B cell (primary cell): ENCODE results near the gene BRINP3. TPM values are rescaled to one million over a fixed set of nuclear protein-coding genes. Genes with fewer than 3 reads are reported as not detected.

ENCODE experiments used
- ATAC-seq: fragments of 200-7000 bp; cut with Tn5 transposase; one replicate; pipeline ENCODE4 v1.10.0; 2021; ENCODE audit warnings: low read depth, mild to moderate bottlenecking, moderate number of reproducible peaks, moderate library complexity
- CTCF ChIA-PET: fragments of 350-600 bp; sonication (Branson Sonifier 250); formaldehyde crosslinking; loops from one replicate; lab custom pipeline; 2021; ENCODE audit warnings: antibody characterized with exemption, inconsistent platforms; lab: Charles Lee
- POLR2A ChIA-PET: fragments of 350-600 bp; sonication (Branson Sonifier 250); formaldehyde crosslinking; loops from one replicate; lab custom pipeline; 2021; ENCODE audit warnings: antibody characterized with exemption; lab: Charles Lee
- DNase-seq: peaks from one replicate; pipeline ENCODE4 v3.0.0; 2013
- H2AFZ ChIP-seq: 2 replicates; pipeline ENCODE4 v1.6.1; 2012; ENCODE audit warnings: mild to moderate bottlenecking, low read depth, low read length; ENCODE audit not compliant: insufficient read depth, poor library complexity, severe bottlenecking
- H3K27ac ChIP-seq, 2 donors: 1 replicate in 1 of 2; 2 replicates in 1 of 2; pipeline ENCODE4 v1.5.1; 2012 to 2013; ENCODE audit warnings: low read length in 2 of 2, mild to moderate bottlenecking in 2 of 2, moderate library complexity in 1 of 2
- H3K27me3 ChIP-seq, 4 experiments: fragments of 200-600 bp in 1 of 4; sonication (generic) in 1 of 4; replicated peaks in 1 of 4; 1 replicate in 2 of 4; 2 replicates in 2 of 4; pipeline versions ENCODE4 v1.6.1 to v1.7.0; 2013 to 2016; ENCODE audit warnings: low read length in 3 of 4, mild to moderate bottlenecking in 2 of 4, mixed read lengths in 1 of 4, moderate library complexity in 1 of 4; ENCODE audit not compliant: insufficient read depth in 4 of 4, control insufficient read depth in 3 of 4; ENCODE audit errors: control extremely low read depth in 1 of 4
- H3K36me3 ChIP-seq, 2 experiments: replicated peaks in 1 of 2; 1 replicate in 1 of 2; 2 replicates in 1 of 2; pipeline versions ENCODE4 v1.6.1 to v1.7.1; 2013; ENCODE audit warnings: low read length in 1 of 2; ENCODE audit not compliant: insufficient read depth in 2 of 2, control insufficient read depth in 1 of 2; ENCODE audit errors: control extremely low read depth in 1 of 2, extremely low read depth in 1 of 2
- H3K4me1 ChIP-seq, 2 donors: fragments of 200-600 bp in 1 of 2; sonication (generic) in 1 of 2; 1 replicate in 1 of 2; 2 replicates in 1 of 2; pipeline versions ENCODE4 v1.5.1 to v1.6.1; 2013 to 2017; ENCODE audit warnings: low read length in 2 of 2; ENCODE audit not compliant: control insufficient read depth in 2 of 2, insufficient read depth in 2 of 2
- H3K4me2 ChIP-seq: replicated peaks from 2 replicates; pipeline ENCODE3; 2012; ENCODE audit warnings: mild to moderate bottlenecking, low read depth, low read length; ENCODE audit not compliant: poor library complexity, severe bottlenecking
- H3K4me3 ChIP-seq, 5 experiments: fragments of 200-600 bp in 1 of 5; sonication (generic) in 1 of 5; 1 replicate in 3 of 5; 2 replicates in 2 of 5; pipeline versions ENCODE4 v1.5.1 to v1.7.0; 2011 to 2016; ENCODE audit warnings: low read length in 4 of 5, mild to moderate bottlenecking in 4 of 5, low read depth in 2 of 5, control low read depth in 1 of 5, moderate library complexity in 1 of 5; ENCODE audit not compliant: insufficient read depth in 1 of 5; ENCODE audit errors: control extremely low read depth in 1 of 5, extremely low read depth in 1 of 5
- H3K79me2 ChIP-seq: fragments of 200-600 bp; sonication (generic); one replicate; pipeline ENCODE4 v1.6.0; 2016; ENCODE audit warnings: low read length; ENCODE audit not compliant: control insufficient read depth, insufficient read depth
- H3K9ac ChIP-seq: fragments of 200-600 bp; sonication (generic); 2 replicates; pipeline ENCODE4 v1.6.1; 2017; ENCODE audit warnings: mild to moderate bottlenecking, low read length, moderate library complexity
- H3K9me3 ChIP-seq, 3 donors: one replicate each; pipeline versions ENCODE4 v1.6.1 to v1.7.1; 2013; ENCODE audit warnings: low read length in 2 of 3; ENCODE audit not compliant: control insufficient read depth in 2 of 3, insufficient read depth in 1 of 3; ENCODE audit errors: control extremely low read depth in 1 of 3
- H4K20me1 ChIP-seq: 2 replicates; pipeline ENCODE4 v1.6.0; 2012; ENCODE audit warnings: mild to moderate bottlenecking, low read length; ENCODE audit not compliant: insufficient read depth, control insufficient read depth, poor library complexity, severe bottlenecking
- H3K27ac Mint-ChIP-seq: one replicate; pipeline ENCODE4 v1.8.0; 2021; ENCODE audit warnings: mixed read lengths
- H3K27me3 Mint-ChIP-seq: one replicate; pipeline ENCODE4 v1.8.0; 2021; ENCODE audit warnings: mixed read lengths
- H3K4me1 Mint-ChIP-seq: one replicate; pipeline ENCODE4 v1.8.0; 2021; ENCODE audit warnings: mixed read lengths
- H3K4me3 Mint-ChIP-seq: one replicate; pipeline ENCODE4 v1.8.0; 2021; ENCODE audit warnings: mixed read lengths
- H3K9me3 Mint-ChIP-seq: one replicate; pipeline ENCODE4 v1.8.0; 2022; ENCODE audit warnings: mixed read lengths; ENCODE audit not compliant: insufficient read depth
- EZH2 ChIP-seq: IDR thresholded peaks from 2 replicates; pipeline ENCODE4 v1.6.1; 2012; ENCODE audit warnings: borderline replicate concordance, low read depth, mild to moderate bottlenecking, moderate library complexity, low read length; ENCODE audit not compliant: insufficient read depth, poor library complexity, severe bottlenecking
- WGBS: methylation state at CpG from one replicate; pipeline ENCODE4 v1.1.5; 2013; ENCODE audit warnings: missing lambda C conversion rate; ENCODE audit not compliant: insufficient coverage; 5-methylcytosine and 5-hydroxymethylcytosine counted together
- intact Hi-C: fragments of 100-400 bp; cut with micrococcal nuclease; formaldehyde crosslinking; loops from one replicate; pipeline ENCODE4 v1.10.0; 2022
- polyA plus RNA-seq: library from polyadenylated mRNA; depleted of rRNA; stranded (reverse); fragments of >200 nt; gene quantifications from 2 replicates; pipeline ENCODE4 v1.2.3, GENCODE V29; 2012
- total RNA-seq, 2 donors: library from RNA; stranded (reverse); fragments of 120-200 nt in 1 of 2; gene quantifications; 1 replicate in 1 of 2; 2 replicates in 1 of 2; pipeline versions ENCODE4 v1.2.3 to v1.2.4, GENCODE V29; 2013 to 2022
- TF ChIP-seq, protein P1 (sequence below): fragments of 200-600 bp; IDR thresholded peaks from one replicate; pipeline ENCODE4 v1.8.0; 2022; ENCODE audit warnings: antibody characterized with exemption, mild to moderate bottlenecking

Gene BRINP3
- total and polyA plus RNA-seq, 2 donors (not counting 1 experiment from before 2014, with no cell fraction given), result not detected

DNA sequence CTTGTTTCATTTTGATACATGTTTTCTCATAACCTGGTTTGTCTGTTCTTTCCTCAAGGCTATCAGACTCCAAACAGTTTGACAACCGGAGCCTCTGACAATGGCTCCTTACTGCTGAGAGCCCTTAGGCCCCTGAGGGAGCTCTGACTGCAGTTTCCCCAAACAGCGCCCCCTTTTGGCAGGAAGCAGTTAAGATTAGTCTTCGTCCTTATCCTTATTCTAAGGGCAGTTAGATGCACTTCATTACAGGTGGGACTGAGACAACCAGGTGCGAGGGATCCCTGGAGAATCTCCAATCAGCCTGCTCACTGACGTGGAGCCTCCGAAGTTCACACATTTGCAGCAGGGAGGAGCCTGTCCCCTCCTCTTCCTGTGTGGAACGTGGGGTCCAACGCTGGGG is 393.1 kb downstream of the BRINP3 start:
- CTCF ChIA-PET, result no interaction called here
- no peak for TF ChIP-seq EZH2
- TF ChIP-seq, protein P1, sequence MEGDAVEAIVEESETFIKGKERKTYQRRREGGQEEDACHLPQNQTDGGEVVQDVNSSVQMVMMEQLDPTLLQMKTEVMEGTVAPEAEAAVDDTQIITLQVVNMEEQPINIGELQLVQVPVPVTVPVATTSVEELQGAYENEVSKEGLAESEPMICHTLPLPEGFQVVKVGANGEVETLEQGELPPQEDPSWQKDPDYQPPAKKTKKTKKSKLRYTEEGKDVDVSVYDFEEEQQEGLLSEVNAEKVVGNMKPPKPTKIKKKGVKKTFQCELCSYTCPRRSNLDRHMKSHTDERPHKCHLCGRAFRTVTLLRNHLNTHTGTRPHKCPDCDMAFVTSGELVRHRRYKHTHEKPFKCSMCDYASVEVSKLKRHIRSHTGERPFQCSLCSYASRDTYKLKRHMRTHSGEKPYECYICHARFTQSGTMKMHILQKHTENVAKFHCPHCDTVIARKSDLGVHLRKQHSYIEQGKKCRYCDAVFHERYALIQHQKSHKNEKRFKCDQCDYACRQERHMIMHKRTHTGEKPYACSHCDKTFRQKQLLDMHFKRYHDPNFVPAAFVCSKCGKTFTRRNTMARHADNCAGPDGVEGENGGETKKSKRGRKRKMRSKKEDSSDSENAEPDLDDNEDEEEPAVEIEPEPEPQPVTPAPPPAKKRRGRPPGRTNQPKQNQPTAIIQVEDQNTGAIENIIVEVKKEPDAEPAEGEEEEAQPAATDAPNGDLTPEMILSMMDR, result no peak
- Mint-ChIP-seq H3K27ac (no peak overlapping the region), H3K9me3 (no peaks in the 10 kb centered on the region), H3K4me3 (no peak overlapping the region), H3K27me3 (no peaks in the 10 kb centered on the region), H3K4me1 (no peaks in the 10 kb centered on the region)
- Histone ChIP-seq H3K4me1 (no peaks in the 10 kb centered on the region), H3K4me2 (no peak overlapping the region), H3K27me3 (no peaks in the 10 kb centered on the region), H3K9ac (no peak overlapping the region), H4K20me1 (no peaks in the 10 kb centered on the region), H2AFZ (no peak overlapping the region), H3K9me3 (peaks cover 0 to 6% (median 0%) of the 10 kb centered on the region in 3 donors), H3K79me2 (no peaks in the 10 kb centered on the region), H3K27ac (no peak overlapping the region), H3K36me3 (no peaks in the 10 kb centered on the region), H3K4me3 (no peak overlapping the region)
- no peak for ATAC-seq
- WGBS, result 64% methylated on average over 8 of the region's 8 CpGs
- POLR2A ChIA-PET, result no interaction called here
- no peak for DNase-seq
- intact Hi-C loops, result no loop called here

DNA sequence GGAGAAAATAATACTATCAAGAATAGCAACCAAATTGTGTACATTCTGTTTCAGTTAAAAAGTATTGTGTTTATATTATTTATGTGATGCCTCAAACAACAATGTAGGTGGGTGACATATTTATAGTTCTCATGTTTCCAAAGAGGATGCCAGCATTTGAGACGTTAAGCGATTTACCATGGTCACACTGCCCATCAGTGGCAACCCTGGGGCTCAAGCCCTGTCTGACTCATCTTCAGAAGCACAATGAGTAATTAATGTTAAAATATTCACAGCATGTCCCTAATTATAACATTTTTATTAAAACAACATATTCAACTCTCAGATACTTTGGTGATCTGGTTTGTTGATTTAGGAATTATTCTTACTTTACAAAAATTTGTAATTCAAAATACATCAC is 409.4 kb downstream of the BRINP3 start:
- H3K27me3 Mint-ChIP-seq, result no peaks in the 10 kb centered on the region
- ATAC-seq, result no peak
- peaks cover 5% of the 10 kb centered on the region for H3K9me3 Mint-ChIP-seq
- intact Hi-C loops, result no loop called here
- Histone ChIP-seq H3K4me2 (no peak overlapping the region), H3K79me2 (no peaks in the 10 kb centered on the region), H2AFZ (no peak overlapping the region), H3K9me3 (no peaks in the 10 kb centered on the region), H4K20me1 (no peaks in the 10 kb centered on the region), H3K27ac (no peak overlapping the region), H3K27me3 (no peaks in the 10 kb centered on the region), H3K9ac (no peak overlapping the region), H3K4me3 (no peak overlapping the region), H3K36me3 (no peaks in the 10 kb centered on the region), H3K4me1 (no peaks in the 10 kb centered on the region)
- ChIA-PET CTCF (no interaction called here), POLR2A (no interaction called here)
- no CpG with 5 or more reads among the region's 2 CpGs for WGBS
- H3K27ac Mint-ChIP-seq, result no peak overlapping the region
- H3K4me3 Mint-ChIP-seq, result no peak overlapping the region
- no peak for TF ChIP-seq EZH2
- TF ChIP-seq, protein P1, result no peak
- H3K4me1 Mint-ChIP-seq, result no peaks in the 10 kb centered on the region
- DNase-seq, result no peak
